ENCODE data around the gene SPDYE2. TPM values are rescaled to one million over a fixed set of nuclear protein-coding genes. Genes with fewer than 3 reads are reported as not detected.
"Not testable (repeated sequence)": the region's sequence is repeated elsewhere in the genome, so short reads cannot be mapped to it uniquely, and the experiment has no call there.

The SPDYE2 gene
- total RNA-seq, 1 experiment from 2014 or later: not detected

DNA sequence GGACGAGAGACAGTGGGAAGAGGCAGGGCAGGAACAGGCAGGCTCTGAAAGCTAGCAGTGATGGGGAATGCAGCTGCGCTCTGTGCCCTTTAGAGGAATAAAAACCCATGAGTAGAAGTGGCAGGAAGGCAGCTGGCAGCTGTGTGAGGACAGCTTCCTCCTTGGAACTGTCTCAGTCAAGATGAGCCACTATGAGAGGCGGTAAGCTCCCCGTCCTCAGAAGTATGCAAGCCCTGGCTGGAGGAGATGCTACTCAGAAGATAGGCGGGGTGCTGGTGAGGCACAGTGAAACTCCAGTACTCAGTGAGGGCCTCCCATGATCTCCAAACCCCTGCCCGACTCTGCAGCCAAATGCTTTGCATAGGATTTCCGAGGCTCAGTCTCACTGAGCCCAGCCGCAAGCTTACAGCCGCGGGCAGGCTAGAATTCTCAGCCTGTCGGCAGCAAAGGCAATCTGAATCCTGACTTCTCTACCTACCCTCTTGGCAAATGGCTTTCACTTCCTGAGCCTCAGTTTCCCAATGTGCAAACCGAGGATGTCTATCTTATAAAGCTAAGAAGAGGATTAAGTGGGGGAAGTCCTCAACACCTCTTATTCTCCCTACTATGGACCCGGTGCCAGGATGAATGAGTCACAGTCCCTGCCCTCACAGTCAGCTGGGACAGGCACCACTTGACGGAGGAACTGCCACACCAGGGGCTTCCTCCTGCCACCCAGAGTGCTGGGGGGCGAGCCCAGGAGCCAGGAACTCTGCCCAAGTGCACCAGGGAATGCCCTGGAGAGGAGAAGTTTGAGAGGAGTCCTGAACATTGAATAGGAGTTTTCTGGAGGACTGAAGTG is 35.9 kb upstream of the SPDYE2 start:
- DNase-seq (ENCODE audit: low spot score); H3K4me3 ChIP-seq (ENCODE audit: low read depth, low read length, poor library complexity, severe bottlenecking); H3K4me1 ChIP-seq (ENCODE audit: insufficient read depth, low read length, poor library complexity, severe bottlenecking); H3K27ac ChIP-seq (ENCODE audit: low read depth, low read length, poor library complexity, severe bottlenecking); H3K36me3 ChIP-seq (ENCODE audit: insufficient read depth, low read length, poor library complexity, severe bottlenecking); BruUV-seq (replicated peaks); POLR2A ChIA-PET (ENCODE audit: low non-redundant PET); CTCF ChIA-PET; intact Hi-C loops (cut with micrococcal nuclease; ENCODE audit: unreplicated experiment); H3K9me3 ChIP-seq (ENCODE audit: low read depth, low read length, poor library complexity, severe bottlenecking); H3K27me3 ChIP-seq (replicated peaks; ENCODE audit: insufficient read depth, low read depth, low read length, poor library complexity): not testable (repeated sequence)

- POLR2A ChIA-PET (ENCODE audit: low non-redundant PET); H3K4me3 ChIP-seq (ENCODE audit: low read depth, low read length, poor library complexity, severe bottlenecking); DNase-seq (ENCODE audit: low spot score); H3K4me1 ChIP-seq (ENCODE audit: insufficient read depth, low read length, poor library complexity, severe bottlenecking); intact Hi-C loops (cut with micrococcal nuclease; ENCODE audit: unreplicated experiment); H3K9me3 ChIP-seq (ENCODE audit: low read depth, low read length, poor library complexity, severe bottlenecking); H3K27ac ChIP-seq (ENCODE audit: low read depth, low read length, poor library complexity, severe bottlenecking); BruUV-seq (replicated peaks); H3K27me3 ChIP-seq (replicated peaks; ENCODE audit: insufficient read depth, low read depth, low read length, poor library complexity); CTCF ChIA-PET; H3K36me3 ChIP-seq (ENCODE audit: insufficient read depth, low read length, poor library complexity, severe bottlenecking): not testable (repeated sequence)
Measured at GRCh38 chr7:102515889-102516288, 35.1 kb upstream of the SPDYE2 start.

- POLR2A ChIA-PET (ENCODE audit: low non-redundant PET): not testable (repeated sequence)
Measured at GRCh38 chr7:102516951-102517350, 34.1 kb upstream of the SPDYE2 start.

GRCh38 chr7:102517550-102518147 is 33.4 kb upstream of the SPDYE2 start, which contains the start of gene RASA4B:
TSS of gene RASA4B (minus strand) at chr7:102517777. CDS start at chr7:102517710, 67 bp downstream.
- H3K27me3 ChIP-seq (replicated peaks; ENCODE audit: insufficient read depth, low read depth, low read length, poor library complexity); H3K4me3 ChIP-seq (ENCODE audit: low read depth, low read length, poor library complexity, severe bottlenecking); H3K27ac ChIP-seq (ENCODE audit: low read depth, low read length, poor library complexity, severe bottlenecking); intact Hi-C loops (cut with micrococcal nuclease; ENCODE audit: unreplicated experiment); H3K36me3 ChIP-seq (ENCODE audit: insufficient read depth, low read length, poor library complexity, severe bottlenecking); H3K9me3 ChIP-seq (ENCODE audit: low read depth, low read length, poor library complexity, severe bottlenecking); H3K4me1 ChIP-seq (ENCODE audit: insufficient read depth, low read length, poor library complexity, severe bottlenecking); CTCF ChIA-PET; BruUV-seq (replicated peaks); POLR2A ChIA-PET (ENCODE audit: low non-redundant PET): not testable (repeated sequence)
- peak; percentile 0 for DNase-seq (ENCODE audit: low spot score)

More at GRCh38 chr7:102516951-102517350, 34.1 kb upstream of the SPDYE2 start:
- H3K27me3 ChIP-seq (replicated peaks; ENCODE audit: insufficient read depth, low read depth, low read length, poor library complexity); intact Hi-C loops (cut with micrococcal nuclease; ENCODE audit: unreplicated experiment); H3K4me3 ChIP-seq (ENCODE audit: low read depth, low read length, poor library complexity, severe bottlenecking); H3K4me1 ChIP-seq (ENCODE audit: insufficient read depth, low read length, poor library complexity, severe bottlenecking); H3K27ac ChIP-seq (ENCODE audit: low read depth, low read length, poor library complexity, severe bottlenecking); H3K9me3 ChIP-seq (ENCODE audit: low read depth, low read length, poor library complexity, severe bottlenecking); CTCF ChIA-PET; H3K36me3 ChIP-seq (ENCODE audit: insufficient read depth, low read length, poor library complexity, severe bottlenecking); BruUV-seq (replicated peaks); DNase-seq (ENCODE audit: low spot score): not testable (repeated sequence)

GRCh38 chr7:102520797-102521196 is 30.2 kb upstream of the SPDYE2 start:
- CTCF ChIA-PET; H3K4me3 ChIP-seq (ENCODE audit: low read depth, low read length, poor library complexity, severe bottlenecking); H3K36me3 ChIP-seq (ENCODE audit: insufficient read depth, low read length, poor library complexity, severe bottlenecking); H3K27me3 ChIP-seq (replicated peaks; ENCODE audit: insufficient read depth, low read depth, low read length, poor library complexity); DNase-seq (ENCODE audit: low spot score); H3K27ac ChIP-seq (ENCODE audit: low read depth, low read length, poor library complexity, severe bottlenecking); H3K4me1 ChIP-seq (ENCODE audit: insufficient read depth, low read length, poor library complexity, severe bottlenecking); BruUV-seq (replicated peaks); POLR2A ChIA-PET (ENCODE audit: low non-redundant PET); intact Hi-C loops (cut with micrococcal nuclease; ENCODE audit: unreplicated experiment); H3K9me3 ChIP-seq (ENCODE audit: low read depth, low read length, poor library complexity, severe bottlenecking): not testable (repeated sequence)

- POLR2A ChIA-PET (ENCODE audit: low non-redundant PET); BruUV-seq (replicated peaks); H3K4me3 ChIP-seq (ENCODE audit: low read depth, low read length, poor library complexity, severe bottlenecking); H3K9me3 ChIP-seq (ENCODE audit: low read depth, low read length, poor library complexity, severe bottlenecking); H3K36me3 ChIP-seq (ENCODE audit: insufficient read depth, low read length, poor library complexity, severe bottlenecking); intact Hi-C loops (cut with micrococcal nuclease; ENCODE audit: unreplicated experiment); H3K4me1 ChIP-seq (ENCODE audit: insufficient read depth, low read length, poor library complexity, severe bottlenecking); CTCF ChIA-PET; H3K27ac ChIP-seq (ENCODE audit: low read depth, low read length, poor library complexity, severe bottlenecking); H3K27me3 ChIP-seq (replicated peaks; ENCODE audit: insufficient read depth, low read depth, low read length, poor library complexity); DNase-seq (ENCODE audit: low spot score): not testable (repeated sequence)
Measured at GRCh38 chr7:102524803-102525202, 26.2 kb upstream of the SPDYE2 start.

- not testable (repeated sequence) for BruUV-seq (replicated peaks)
Measured at GRCh38 chr7:102527182-102527581, 23.8 kb upstream of the SPDYE2 start.

More at GRCh38 chr7:102527182-102527581, 23.8 kb upstream of the SPDYE2 start:
- POLR2A ChIA-PET (ENCODE audit: low non-redundant PET); DNase-seq (ENCODE audit: low spot score); H3K4me3 ChIP-seq (ENCODE audit: low read depth, low read length, poor library complexity, severe bottlenecking); H3K36me3 ChIP-seq (ENCODE audit: insufficient read depth, low read length, poor library complexity, severe bottlenecking); H3K27ac ChIP-seq (ENCODE audit: low read depth, low read length, poor library complexity, severe bottlenecking); CTCF ChIA-PET; H3K4me1 ChIP-seq (ENCODE audit: insufficient read depth, low read length, poor library complexity, severe bottlenecking); H3K27me3 ChIP-seq (replicated peaks; ENCODE audit: insufficient read depth, low read depth, low read length, poor library complexity); intact Hi-C loops (cut with micrococcal nuclease; ENCODE audit: unreplicated experiment); H3K9me3 ChIP-seq (ENCODE audit: low read depth, low read length, poor library complexity, severe bottlenecking): not testable (repeated sequence)

All from A673 (cell line).